ENCODE data around the gene PPP1R17. TPM values are rescaled to one million over a fixed set of nuclear protein-coding genes. Genes with fewer than 3 reads are reported as not detected.

PPP1R17 gene
- total and polyA plus RNA-seq, 4 donors = not detected

DNA sequence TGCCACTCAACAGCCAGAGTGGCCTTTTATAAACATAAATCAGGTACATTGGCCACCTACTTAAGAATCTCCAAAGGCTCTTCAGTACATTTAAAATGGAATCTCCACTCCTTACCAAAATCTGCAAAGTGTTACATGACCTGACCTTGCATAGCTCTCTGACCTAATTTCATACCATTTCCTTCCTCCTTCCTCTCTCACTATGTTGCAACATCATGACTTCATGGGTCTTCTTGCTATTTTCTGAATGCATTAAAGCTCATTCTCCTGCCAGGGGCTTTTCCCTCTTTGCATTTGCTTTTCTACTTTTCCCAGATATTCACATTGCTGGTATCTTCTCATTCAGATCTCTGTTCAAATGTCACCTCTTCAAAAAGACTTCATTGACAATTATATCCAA, 22.1 kb upstream of the PPP1R17 start:
- Histone ChIP-seq H3K36me3 (ENCODE audit: control insufficient read depth in 4 of 4, insufficient read depth in 3 of 4, low read depth in 1 of 4, low read length in 3 of 4) (no peaks in the 10 kb centered on the region), H3K27me3 (ENCODE audit: control insufficient read depth in 4 of 4, insufficient read depth in 4 of 4, low read length in 3 of 4) (peaks cover 0 to 4% (median 0%) of the 10 kb centered on the region in 4 donors), H3K27ac (ENCODE audit: low read depth in 1 of 2, low read length in 2 of 2) (no peak overlapping the region), H3K4me3 (ENCODE audit: low read depth in 1 of 3, low read length in 3 of 3) (no peak overlapping the region), H3K9ac (ENCODE audit: low read depth in 1 of 2, low read length in 2 of 2) (no peak overlapping the region), H3K9me3 (ENCODE audit: control insufficient read depth in 4 of 4, low read length in 3 of 4) (no peaks in the 10 kb centered on the region), H3K4me1 (ENCODE audit: control insufficient read depth in 4 of 4, insufficient read depth in 4 of 4, low read length in 3 of 4) (no peaks in the 10 kb centered on the region)
- no peak for TF ChIP-seq HNF4A (conservative IDR thresholded peaks at IDR 0.05)
- TF ChIP-seq SP1 (IDR thresholded peaks at IDR 0.05) = no peak
- TF ChIP-seq EGR1 (IDR thresholded peaks at IDR 0.05; ENCODE audit: low read depth in 2 of 2) = no peak
- TF ChIP-seq GABPA (IDR thresholded peaks at IDR 0.05 in 1 of 2, conservative IDR thresholded peaks at IDR 0.05 in 1 of 2) = no peak
- no peak for TF ChIP-seq YY1 (IDR thresholded peaks at IDR 0.05)
- TF ChIP-seq FOXA1 (IDR thresholded peaks at IDR 0.05) = no peak
- DNase-seq (ENCODE audit: low spot score) = no peak

DNA sequence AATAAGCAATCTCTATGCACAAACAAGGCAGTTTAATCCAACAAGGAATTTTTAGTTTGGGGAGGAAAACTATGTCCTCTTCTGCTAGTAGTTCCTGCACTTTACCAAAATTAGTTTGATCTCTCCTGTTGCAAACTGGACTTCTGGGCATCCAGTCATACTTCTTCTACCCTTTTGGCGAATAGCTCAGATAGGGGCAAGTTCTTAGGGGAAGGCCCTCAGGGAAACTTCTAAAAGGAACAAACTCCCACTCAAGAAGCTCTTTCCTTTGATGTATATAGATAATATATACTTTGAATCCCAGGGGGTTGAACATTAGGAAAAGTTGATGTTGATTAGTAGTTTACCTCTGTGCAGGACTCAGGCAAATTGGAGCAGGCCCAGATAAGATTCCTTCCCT, 21.5 kb upstream of the PPP1R17 start:
- Histone ChIP-seq H3K36me3 (ENCODE audit: control insufficient read depth in 4 of 4, insufficient read depth in 3 of 4, low read depth in 1 of 4, low read length in 3 of 4) (no peaks in the 10 kb centered on the region), H3K27me3 (ENCODE audit: control insufficient read depth in 4 of 4, insufficient read depth in 4 of 4, low read length in 3 of 4) (peaks cover 0 to 4% (median 0%) of the 10 kb centered on the region in 4 donors), H3K4me1 (ENCODE audit: control insufficient read depth in 4 of 4, insufficient read depth in 4 of 4, low read length in 3 of 4) (no peaks in the 10 kb centered on the region), H3K4me3 (ENCODE audit: low read depth in 1 of 3, low read length in 3 of 3) (no peak overlapping the region), H3K9me3 (ENCODE audit: control insufficient read depth in 4 of 4, low read length in 3 of 4) (no peaks in the 10 kb centered on the region), H3K9ac (ENCODE audit: low read depth in 1 of 2, low read length in 2 of 2) (no peak overlapping the region), H3K27ac (ENCODE audit: low read depth in 1 of 2, low read length in 2 of 2) (no peak overlapping the region)
- DNase-seq (ENCODE audit: low spot score) = no peak
- TF ChIP-seq RXRA (IDR thresholded peaks at IDR 0.05) (no peak), EGR1 (IDR thresholded peaks at IDR 0.05; ENCODE audit: low read depth in 2 of 2) (no peak), SP1 (IDR thresholded peaks at IDR 0.05) (no peak), HNF4A (conservative IDR thresholded peaks at IDR 0.05) (no peak), HNF4G (IDR thresholded peaks at IDR 0.05) (no peak), NR2F2 (IDR thresholded peaks at IDR 0.05) (no peak), GABPA (IDR thresholded peaks at IDR 0.05 in 1 of 2, conservative IDR thresholded peaks at IDR 0.05 in 1 of 2) (no peak), RAD21 (IDR thresholded peaks at IDR 0.05) (no peak)
- TF ChIP-seq, protein P1, sequence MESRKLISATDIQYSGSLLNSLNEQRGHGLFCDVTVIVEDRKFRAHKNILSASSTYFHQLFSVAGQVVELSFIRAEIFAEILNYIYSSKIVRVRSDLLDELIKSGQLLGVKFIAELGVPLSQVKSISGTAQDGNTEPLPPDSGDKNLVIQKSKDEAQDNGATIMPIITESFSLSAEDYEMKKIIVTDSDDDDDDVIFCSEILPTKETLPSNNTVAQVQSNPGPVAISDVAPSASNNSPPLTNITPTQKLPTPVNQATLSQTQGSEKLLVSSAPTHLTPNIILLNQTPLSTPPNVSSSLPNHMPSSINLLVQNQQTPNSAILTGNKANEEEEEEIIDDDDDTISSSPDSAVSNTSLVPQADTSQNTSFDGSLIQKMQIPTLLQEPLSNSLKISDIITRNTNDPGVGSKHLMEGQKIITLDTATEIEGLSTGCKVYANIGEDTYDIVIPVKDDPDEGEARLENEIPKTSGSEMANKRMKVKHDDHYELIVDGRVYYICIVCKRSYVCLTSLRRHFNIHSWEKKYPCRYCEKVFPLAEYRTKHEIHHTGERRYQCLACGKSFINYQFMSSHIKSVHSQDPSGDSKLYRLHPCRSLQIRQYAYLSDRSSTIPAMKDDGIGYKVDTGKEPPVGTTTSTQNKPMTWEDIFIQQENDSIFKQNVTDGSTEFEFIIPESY (IDR thresholded peaks at IDR 0.05) = no peak
- TF ChIP-seq, protein P2, sequence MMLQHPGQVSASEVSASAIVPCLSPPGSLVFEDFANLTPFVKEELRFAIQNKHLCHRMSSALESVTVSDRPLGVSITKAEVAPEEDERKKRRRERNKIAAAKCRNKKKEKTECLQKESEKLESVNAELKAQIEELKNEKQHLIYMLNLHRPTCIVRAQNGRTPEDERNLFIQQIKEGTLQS (IDR thresholded peaks at IDR 0.05) = no peak
- TF ChIP-seq, protein P3, sequence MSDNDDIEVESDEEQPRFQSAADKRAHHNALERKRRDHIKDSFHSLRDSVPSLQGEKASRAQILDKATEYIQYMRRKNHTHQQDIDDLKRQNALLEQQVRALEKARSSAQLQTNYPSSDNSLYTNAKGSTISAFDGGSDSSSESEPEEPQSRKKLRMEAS (IDR thresholded peaks at IDR 0.05) = no peak
- TF ChIP-seq, protein P4, sequence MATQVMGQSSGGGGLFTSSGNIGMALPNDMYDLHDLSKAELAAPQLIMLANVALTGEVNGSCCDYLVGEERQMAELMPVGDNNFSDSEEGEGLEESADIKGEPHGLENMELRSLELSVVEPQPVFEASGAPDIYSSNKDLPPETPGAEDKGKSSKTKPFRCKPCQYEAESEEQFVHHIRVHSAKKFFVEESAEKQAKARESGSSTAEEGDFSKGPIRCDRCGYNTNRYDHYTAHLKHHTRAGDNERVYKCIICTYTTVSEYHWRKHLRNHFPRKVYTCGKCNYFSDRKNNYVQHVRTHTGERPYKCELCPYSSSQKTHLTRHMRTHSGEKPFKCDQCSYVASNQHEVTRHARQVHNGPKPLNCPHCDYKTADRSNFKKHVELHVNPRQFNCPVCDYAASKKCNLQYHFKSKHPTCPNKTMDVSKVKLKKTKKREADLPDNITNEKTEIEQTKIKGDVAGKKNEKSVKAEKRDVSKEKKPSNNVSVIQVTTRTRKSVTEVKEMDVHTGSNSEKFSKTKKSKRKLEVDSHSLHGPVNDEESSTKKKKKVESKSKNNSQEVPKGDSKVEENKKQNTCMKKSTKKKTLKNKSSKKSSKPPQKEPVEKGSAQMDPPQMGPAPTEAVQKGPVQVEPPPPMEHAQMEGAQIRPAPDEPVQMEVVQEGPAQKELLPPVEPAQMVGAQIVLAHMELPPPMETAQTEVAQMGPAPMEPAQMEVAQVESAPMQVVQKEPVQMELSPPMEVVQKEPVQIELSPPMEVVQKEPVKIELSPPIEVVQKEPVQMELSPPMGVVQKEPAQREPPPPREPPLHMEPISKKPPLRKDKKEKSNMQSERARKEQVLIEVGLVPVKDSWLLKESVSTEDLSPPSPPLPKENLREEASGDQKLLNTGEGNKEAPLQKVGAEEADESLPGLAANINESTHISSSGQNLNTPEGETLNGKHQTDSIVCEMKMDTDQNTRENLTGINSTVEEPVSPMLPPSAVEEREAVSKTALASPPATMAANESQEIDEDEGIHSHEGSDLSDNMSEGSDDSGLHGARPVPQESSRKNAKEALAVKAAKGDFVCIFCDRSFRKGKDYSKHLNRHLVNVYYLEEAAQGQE (IDR thresholded peaks at IDR 0.05) = no peak
- 78% methylated on average over 1 of the region's 1 CpG for WGBS

All from liver (tissue), 9 donors.